DMS 273 (cell line): ENCODE results near the gene CDK8.

Experiments
- DNase-seq: peaks from one replicate; lab custom pipeline; 2025; ENCODE audit not compliant: unreplicated experiment; lab: John Stamatoyannopoulos, UW

CDK8 gene

DNA sequence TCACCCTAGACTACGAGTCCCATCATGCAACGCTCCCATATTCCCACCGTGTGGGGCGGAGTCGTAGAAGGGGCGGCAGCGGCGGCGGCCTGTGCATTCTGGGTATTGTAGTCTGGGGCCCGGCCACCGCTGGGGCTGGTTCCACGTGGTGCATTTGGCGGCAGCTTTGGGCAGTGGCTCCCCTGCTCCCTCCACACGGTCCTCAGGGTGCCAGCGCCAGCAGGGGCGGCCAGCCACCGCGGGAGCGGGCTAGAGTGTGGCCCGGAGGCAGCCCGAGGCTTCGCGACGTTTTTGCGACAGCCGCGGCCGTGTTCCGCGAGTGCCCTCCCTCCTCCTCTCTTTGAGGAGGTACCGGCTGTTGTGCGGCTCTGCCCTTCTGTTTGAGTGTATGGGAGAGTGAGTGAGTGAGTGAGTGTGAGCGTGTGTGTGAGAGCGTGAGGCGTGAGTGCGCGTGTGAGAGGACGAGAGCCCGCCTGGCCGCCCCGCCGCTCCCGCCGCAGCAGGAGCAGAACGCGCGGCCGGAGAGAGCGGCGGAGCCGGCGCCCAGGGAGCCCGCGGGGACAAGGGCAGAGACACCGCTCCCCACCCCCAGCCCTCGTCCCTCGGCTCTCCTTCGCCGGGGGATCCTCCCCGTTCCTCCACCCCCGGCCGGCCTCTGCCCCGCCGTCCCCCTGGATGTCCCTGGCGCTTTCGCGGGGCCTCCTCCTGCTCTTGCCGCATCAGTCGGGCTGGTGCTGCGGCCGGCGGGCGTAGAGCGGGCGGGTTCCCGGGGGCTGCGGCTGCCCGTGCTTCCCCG is at the start of gene CDK8:
CDK8 (plus strand) TSS at position 343 of the 796 bp plus-strand sequence. CDS start 513 bp downstream, outside the sequence.
- peak; percentile 98 for DNase-seq

DNA sequence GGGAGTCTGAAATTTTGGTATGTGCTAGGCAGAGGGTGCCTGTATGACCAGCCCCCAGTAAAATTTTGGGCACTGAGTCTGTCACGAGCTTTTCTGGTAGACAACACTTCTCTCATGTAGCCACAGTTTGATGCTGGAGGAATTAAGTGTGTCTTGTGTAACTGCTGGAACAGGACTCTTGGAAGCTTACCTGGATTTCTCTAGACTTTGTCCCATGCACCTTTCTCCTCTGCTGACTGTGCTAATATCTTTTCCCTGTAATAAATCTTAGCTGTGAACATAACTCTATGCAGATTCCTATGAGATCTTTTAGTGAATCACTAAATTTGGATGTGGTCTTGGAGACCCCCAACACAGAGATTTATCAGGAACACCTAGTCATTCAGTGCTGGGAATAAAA is 45.6 kb upstream of the CDK8 start:
- DNase-seq = no peak

DNA sequence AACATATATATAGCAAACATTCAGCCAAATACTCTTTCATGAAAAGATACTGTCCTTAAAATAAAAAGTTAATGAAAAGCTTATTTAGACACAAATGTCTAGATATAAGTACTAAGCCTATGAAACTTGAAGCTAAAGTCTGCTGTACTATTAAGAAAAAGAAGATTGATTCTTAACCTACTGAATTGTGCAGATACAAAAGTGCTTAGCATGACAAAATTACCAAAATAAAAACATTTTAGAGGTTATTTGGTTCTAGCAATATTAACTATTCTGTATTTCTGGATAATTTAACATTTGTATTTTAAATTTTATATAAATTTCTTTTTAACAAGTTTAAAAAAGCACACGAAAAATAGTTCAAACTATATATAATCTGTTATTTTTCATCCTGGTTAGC is 40.6 kb upstream of the CDK8 start:
- no peak for DNase-seq

DNA sequence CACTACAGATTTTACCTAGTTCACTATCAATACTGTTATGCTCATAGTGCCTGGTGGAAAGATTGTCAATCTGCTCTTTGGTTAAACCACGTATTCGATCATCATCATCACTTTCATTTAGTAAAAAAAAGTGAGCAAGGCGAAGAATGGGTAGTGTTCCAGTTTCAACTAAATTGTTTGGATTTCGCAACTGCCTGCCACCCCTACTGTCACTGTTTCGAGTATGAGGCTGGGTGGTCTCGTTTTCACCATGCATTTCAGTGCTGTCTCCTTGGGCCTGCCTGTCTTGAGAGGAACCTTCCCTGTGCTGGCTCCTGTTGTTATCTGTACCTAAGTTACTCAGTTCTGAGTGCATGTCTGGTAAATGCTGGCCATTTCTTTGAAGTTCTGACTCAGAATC is 39.9 kb upstream of the CDK8 start:
- DNase-seq = no peak

DNA sequence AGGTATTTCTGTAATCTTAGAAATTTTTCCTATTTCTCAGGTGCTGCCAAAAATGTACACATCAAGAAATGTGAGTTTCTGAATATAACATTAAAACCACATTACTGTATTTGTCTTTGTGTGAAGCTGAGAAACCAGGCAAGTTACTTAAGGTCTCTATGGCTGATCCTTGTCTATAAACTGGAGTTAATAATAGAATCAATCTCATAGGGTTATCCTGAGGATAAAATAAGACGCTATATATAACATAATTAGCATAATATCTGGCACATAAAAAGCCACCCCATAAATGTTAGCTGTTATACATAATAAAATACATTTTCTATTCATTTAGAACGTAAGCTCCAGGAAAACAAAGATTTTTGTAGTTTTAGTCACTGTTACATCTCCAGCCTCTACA is 37.9 kb upstream of the CDK8 start:
- no peak for DNase-seq

DNA sequence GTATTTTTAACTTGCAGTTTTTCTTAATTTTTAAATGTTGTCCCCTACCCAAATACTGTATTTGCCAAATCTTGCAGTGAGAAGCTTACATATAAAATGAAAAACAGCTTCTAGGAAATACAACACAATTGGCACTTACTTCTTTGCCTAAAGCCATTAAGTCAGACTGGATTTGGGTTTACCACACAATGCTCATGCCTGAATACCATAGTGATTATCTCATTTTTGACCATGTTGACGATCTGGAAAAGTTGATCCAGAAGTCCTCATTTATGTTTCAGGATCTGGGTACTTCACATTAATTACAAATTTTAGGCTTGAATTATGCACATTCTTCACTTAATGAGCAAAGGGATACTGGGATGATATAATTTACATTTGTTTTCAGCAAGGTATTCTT is 34.2 kb upstream of the CDK8 start:
- no peak for DNase-seq

DNA sequence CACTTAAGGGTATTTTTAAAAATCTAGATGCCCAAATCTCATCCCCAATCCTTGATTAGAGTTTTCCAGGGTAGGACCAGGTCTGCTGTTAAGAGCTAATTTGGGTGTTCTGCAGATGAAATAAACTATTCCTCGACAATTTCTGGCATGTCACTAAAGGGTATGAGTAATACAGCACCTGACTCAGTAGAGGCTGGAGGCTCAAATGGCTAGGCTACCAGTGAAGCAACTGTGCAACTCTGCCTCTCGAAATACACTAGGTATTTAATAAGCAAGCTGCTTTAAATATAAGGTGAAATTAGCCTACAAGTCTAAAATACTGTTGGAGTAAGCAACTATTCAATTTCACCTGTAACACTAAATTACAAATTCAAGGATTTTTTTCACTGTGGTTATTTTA is 33.4 kb upstream of the CDK8 start:
- peak; percentile 3 for DNase-seq

DNA sequence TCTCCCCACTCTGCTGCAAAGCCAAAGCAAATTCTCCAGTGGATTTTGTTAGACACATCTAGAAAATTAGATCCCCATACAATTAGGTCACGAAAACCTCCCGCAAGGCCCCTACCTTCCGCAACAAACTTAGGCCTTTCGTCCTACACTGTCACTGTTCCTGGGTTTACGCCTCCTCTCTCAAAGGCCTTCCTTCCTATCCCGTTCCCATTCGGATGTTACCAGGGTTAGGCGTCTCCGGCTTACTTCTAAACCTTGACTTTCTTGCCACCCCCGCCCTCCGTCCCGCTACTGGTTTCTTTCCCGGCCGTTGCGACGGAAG is 32.6 kb upstream of the CDK8 start:
- DNase-seq = no peak

DNA sequence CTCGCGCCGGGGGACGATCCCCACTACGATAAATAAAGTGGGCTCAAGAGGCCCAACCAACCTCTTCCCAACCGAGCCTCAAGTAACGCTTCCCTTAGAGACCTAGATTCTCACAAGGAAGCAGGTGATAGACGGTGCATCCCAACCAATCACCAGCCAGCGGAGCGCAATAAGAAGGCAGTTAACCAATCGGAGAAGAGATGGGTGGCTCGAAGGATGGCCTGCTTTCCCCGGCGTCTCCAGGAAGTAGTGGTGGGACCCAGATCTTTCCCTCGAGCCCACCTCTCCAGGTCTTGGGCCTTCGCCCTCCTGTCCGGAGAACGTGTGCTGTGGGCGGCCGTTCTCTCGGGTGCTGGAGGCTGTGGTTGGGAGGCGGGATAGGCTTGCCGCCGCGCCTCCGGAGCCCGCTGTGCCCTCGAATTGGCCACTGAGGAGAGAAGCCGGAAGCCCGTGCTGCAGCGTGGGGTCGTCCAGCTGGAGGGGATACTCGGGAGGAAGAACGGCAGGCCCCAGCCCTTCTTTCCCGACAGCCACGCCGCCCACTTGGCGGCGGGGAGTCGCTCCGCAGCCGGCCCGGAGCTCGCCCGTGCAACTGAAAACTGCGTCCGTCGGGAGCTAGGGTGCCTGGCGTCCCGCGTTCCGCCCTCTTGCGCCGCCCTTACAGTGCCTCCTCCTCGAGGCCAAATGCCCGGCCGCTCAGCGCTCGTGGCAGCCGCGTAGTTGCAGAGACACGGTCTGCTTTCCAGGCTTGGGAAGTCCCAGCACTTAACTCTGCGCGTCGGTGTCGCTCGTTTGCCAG is 32.0 kb upstream of the CDK8 start, which contains the start of gene RNF6:
RNF6 (minus strand) TSS at position 594 of the 799 bp plus-strand sequence. CDS start 2,665 bp downstream, outside the sequence.
- peak; percentile 97 for DNase-seq

DNA sequence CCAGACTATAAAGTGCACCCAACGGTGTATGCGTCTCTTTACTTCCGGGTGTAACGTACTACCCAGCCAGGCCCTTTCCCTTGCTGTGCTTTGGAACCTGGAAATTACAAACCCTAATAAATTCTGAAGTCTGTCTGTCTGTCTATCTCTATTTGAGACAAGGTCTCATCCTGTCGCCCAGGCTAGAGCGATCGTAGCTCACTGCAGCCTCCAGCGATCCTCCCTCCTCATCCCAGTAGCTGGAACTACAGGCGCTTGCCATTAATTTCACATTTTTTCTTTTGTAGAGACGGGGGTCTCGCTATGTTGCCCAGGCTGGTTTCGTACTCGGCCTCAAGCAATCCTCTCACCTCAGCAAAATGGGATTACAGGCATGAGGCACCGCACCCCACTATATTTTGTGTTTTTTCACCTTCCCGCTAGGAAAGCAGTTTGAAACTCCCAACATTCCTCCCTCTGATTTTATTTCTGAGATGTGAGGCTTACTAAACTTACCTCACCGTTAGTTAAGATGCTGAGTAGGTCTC is 31.3 kb upstream of the CDK8 start:
- DNase-seq = no peak

DNA sequence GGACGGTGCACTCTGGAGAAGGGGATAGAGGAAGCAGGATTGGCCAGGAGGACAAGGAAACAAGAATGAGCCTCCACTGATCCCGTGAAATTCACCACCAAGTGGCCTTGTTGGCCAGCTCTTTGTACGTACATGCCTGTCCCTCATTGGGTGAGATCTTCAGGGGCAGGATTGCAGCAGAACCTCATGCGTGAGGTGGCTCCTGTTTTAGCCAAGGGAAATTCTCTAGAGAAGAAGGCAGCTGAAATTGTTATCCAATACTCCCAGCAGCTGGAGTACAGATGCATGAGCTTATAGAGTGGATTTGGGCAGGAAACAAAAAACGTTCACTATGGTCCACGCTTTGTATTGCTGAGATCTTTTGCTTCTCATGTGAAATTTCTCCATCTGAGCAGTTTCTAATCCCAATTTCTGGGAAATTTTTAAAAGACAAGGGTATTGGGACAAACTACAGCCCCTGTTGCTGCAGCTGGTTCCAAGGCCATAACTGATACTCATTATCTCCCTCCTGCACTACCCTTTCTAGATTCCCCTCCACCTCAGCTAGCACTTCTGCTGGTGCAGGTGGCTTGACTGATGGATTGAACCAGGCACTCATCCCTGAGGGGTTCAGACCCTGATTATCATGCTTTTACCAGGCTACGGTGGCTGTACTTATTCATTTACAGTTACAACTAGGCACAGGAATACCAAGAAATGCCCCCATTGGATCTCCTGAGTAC is 27.9 kb upstream of the CDK8 start:
- no peak for DNase-seq

DNA sequence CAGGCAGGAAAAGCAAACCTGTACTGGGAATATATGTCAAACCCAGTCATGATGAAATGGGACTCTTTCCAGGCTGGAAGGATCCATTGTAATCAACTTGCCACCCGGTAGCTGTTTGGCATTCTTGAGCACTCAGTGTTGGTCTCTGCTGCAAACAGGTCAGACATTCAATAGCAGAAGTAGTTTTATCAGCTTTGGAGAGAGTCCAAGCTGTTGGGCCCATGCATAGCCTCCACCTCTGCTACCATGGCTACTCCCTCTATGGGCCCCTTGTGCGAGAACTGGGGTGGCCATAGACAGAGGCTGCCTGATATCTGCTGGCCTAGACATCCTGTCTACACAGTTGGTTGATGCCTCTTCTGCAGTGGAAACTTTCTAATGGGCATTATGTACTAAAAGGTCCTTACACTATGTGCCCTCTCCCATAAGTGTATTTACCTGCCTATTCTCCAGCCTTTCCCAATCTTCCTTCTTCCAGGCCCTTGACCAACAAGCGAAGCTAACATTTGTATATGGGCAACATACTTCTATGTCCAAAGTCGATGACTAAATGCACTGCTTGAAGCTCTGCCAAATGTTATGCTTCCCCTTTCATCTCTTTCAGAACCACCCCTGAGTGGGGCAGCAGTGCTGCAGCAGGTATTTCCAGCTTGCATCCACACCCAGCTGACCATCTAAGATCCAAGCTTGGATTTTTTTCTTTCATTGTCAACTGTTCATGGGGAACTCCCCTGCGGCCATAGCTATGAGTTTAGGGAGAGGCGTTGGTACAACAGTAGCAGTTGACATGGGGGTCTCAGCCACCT is 26.6 kb upstream of the CDK8 start:
- DNase-seq = peak; percentile 41

DNA sequence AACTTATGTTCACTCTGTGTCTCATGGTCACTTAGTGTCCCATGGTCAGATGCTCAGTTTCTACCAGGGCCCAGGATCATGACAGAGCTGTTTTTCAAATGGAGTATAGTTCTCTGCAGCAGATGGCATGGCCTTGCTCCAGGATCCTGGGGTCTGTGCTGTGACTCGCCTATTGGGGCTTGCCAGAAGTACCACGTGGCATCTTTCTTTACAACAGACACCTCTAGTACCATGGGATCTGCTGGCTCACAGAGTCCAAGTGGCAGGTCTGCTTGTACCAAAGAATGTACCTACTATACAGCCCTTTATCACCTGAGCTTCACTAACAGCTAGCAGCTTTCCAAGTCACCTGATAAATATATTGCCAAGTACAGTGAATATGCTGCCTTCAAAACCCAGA is 25.8 kb upstream of the CDK8 start:
- DNase-seq = peak; percentile 90

DNA sequence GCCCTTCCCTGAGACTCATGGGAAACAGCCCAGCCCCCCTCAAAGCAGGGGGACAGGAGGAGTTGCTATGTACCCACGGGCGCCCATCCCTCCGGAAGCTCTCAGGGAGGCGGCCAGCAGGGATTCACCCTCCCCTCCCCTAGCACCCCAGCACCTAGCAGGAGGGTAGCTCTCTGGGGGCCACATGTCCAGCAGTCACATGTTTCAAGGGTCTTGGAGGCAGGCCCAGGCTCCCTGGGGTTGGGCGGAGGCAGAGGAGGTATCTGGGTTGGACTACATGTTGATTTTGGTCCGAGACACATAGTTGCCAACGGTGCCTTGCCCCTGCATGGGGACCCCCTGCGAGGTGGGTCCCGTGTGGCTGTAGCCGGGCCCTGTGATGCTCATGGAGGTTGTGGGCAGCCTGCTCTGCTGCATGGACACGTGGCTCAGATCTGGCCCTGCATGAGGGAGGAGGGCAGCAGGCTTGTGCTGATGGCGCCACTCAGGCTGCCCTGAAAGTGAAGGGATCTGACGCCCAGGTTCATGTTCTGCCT is 24.8 kb upstream of the CDK8 start:
- DNase-seq = no peak

DNA sequence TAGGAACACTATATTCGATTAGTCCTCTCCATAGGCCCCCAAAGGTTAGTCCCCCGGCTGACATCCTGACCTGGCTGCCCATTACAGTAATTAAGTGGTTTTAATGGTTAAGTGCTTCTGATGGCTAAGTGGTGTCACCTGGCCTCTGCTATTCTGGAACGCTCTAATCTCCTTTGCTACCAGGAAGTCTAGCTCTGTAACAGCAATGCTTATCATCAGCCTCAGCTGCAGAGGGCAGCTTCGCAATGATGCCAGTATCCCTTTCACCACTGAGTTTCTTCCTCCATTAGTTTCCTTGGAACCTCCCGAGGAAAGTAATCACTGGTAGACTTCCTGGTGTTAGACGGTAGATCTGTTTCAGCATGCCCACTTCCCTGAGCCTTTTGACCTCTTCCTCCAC is 23.2 kb upstream of the CDK8 start:
- no peak for DNase-seq

DNA sequence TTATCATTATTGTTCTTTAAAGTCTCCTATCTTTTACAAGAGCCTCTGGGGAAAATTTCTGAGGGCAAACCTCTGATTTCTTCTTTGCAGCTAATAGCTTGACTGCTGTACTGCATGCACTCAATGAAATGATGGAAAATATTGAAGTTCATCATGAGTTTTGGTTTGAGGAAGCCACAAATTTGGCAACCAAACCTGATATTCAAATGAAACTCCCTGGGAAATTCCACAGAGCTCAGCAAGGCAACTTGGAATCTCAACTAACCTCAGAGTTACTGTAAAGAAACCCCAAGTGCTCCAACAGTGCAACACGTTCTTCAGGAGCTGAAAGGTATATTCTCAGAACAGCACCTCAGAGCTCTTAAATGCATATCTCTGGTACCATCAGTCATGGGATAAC is 17.6 kb upstream of the CDK8 start:
- no peak for DNase-seq

DNA sequence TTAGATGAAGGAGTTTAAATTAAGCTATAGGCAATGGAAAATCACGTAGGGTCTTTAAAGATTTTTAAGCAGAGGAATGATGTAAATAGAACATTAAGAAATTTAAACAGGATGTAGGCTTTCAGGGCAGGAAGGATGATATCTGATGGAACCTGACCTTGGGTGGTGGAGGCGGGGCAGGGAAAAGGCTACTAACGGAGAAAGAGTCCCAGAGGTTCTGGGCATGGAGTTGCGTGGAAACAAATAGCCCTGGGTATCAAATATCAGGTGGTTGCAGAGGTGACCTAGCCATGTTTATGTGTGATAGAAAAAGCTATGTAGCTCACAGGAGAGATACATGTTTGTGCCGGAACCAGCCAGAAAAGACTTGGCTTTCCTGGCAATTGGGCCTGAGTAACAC is 7.8 kb upstream of the CDK8 start:
- DNase-seq = peak; percentile 3

DNA sequence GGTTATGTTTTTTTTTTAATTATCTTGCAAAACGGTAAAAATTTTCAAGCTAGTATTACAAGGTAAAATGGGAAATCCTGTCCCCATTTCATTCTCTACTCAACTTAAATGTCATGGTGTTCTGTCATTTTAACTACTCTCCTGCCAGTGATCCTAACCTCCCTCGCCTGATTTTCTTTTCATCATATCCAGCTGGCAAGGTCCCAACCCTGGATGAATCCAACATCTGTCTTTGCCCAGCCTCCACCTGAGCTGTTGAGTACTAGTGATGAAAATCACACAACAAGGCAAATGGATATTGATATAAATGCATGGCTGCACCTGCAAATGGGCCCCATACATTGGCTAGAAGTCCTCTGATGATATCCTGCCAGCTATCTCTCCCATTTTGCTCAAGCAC is 6.9 kb upstream of the CDK8 start:
- DNase-seq = peak; percentile 52

DNA sequence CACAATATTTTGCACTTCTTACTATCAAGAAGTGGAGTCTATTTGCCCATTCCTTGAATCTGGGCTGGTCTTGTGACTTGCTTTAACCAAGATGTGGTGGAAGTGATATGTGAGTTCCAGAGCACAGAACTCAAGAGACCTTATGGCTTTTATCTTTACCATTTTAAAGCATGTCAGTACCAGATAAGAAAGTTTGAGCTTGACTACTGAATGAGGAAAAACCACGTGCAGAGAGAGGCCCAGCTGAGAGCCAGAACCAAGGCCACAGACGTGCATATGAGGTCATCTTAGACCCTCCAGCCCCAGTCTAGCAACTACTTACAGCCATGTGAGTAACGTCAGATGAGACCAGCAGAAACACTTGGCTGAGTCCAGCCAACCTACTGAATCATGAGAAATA is 6.3 kb upstream of the CDK8 start:
- no peak for DNase-seq

DNA sequence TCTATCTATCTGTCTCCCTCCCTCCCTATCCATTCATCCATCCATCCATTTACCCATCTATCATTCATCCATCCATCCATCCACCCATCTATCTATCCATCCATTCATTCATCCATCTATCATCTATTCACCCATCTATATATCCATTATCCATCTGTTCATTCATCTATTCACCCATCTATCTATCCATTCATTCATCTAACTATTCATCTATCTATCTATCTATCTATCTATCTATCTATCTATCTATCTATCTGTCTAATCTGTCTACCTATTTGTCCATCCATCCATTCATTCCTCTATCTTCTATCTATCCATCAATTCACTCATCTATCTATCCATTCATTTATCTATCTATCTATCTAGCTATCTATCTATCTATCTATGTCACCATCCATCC is 4.4 kb upstream of the CDK8 start:
- no peak for DNase-seq
